RKO (cell line): ENCODE measurements around the gene CSH2.
"Not testable (repeated sequence)": the region's sequence is repeated elsewhere in the genome, so short reads cannot be mapped to it uniquely, and the experiment has no call there.

Source experiments
- DNase-seq: peaks from one replicate; pipeline ENCODE4 v3.0.0-alpha.2; 2016; ENCODE audit warnings: low spot score

Gene CSH2

GRCh38 chr17:63896524-63897354, 23.3 kb upstream of the CSH2 start, which contains the start of gene CSH1:
TSS of gene CSH1 (minus strand) at chr17:63896574. CDS start at chr17:63896511, 63 bp downstream.
- DNase-seq = not testable (repeated sequence)

- DNase-seq = not testable (repeated sequence)
Measured at GRCh38 chr17:63894821-63895220, 21.3 kb upstream of the CSH2 start.

- DNase-seq = not testable (repeated sequence)
Measured at GRCh38 chr17:63894021-63894420, 20.5 kb upstream of the CSH2 start.

- DNase-seq = not testable (repeated sequence)
Measured at GRCh38 chr17:63892316-63893037, 19.0 kb upstream of the CSH2 start.

GRCh38 chr17:63889026-63889848, 15.8 kb upstream of the CSH2 start:
- peak; percentile 50 for DNase-seq

GRCh38 chr17:63885119-63885518, 11.6 kb upstream of the CSH2 start:
- DNase-seq = not testable (repeated sequence)

GRCh38 chr17:63882626-63883126, 9.2 kb upstream of the CSH2 start:
- not testable (repeated sequence) for DNase-seq

- DNase-seq = peak; percentile 70
Measured at GRCh38 chr17:63881935-63882601, 8.6 kb upstream of the CSH2 start, which contains the start of gene GH2. TSS of gene GH2 (minus strand) at chr17:63881944. CDS start at chr17:63881801, 143 bp downstream.

- DNase-seq = peak; percentile 11
Measured at GRCh38 chr17:63881337-63881736, 7.9 kb upstream of the CSH2 start.

- no peak for DNase-seq
Measured at GRCh38 chr17:63880706-63881105, 7.2 kb upstream of the CSH2 start.

- not testable (repeated sequence) for DNase-seq
Measured at GRCh38 chr17:63878413-63878812, 4.9 kb upstream of the CSH2 start.

- not testable (repeated sequence) for DNase-seq
Measured at GRCh38 chr17:63874693-63875092, 1.2 kb upstream of the CSH2 start.

GRCh38 chr17:63874061-63874626, 667 bp upstream of the CSH2 start:
- not testable (repeated sequence) for DNase-seq

- DNase-seq = not testable (repeated sequence)
Measured at GRCh38 chr17:63871646-63872365, 1.7 kb downstream of the CSH2 start.

GRCh38 chr17:63870292-63870665, 3.2 kb downstream of the CSH2 start:
- DNase-seq = not testable (repeated sequence)

GRCh38 chr17:63869491-63870291, 3.8 kb downstream of the CSH2 start:
- DNase-seq = not testable (repeated sequence)

GRCh38 chr17:63866625-63867024, 6.9 kb downstream of the CSH2 start:
- DNase-seq = not testable (repeated sequence)

- DNase-seq = no peak
Measured at GRCh38 chr17:63859257-63859656, 14.2 kb downstream of the CSH2 start.

- DNase-seq = not testable (repeated sequence)
Measured at GRCh38 chr17:63856425-63856824, 17.1 kb downstream of the CSH2 start.
